GM18499 (cell line): Measurements from ENCODE around the gene ZNF521.

ENCODE experiments used
- ATAC-seq: cut with Tn5 transposase; IDR thresholded peaks from one replicate; pipeline ENCODE4 v1.9.1; 2021; ENCODE audit warnings: moderate number of reproducible peaks; ENCODE audit not compliant: insufficient read depth, unreplicated experiment

Gene ZNF521

GRCh38 chr18:25340762-25341161, 11.2 kb downstream of the ZNF521 start:
- no peak for ATAC-seq

GRCh38 chr18:25335676-25336075, 16.3 kb downstream of the ZNF521 start:
- no peak for ATAC-seq

GRCh38 chr18:25335062-25335461, 16.9 kb downstream of the ZNF521 start:
- ATAC-seq, result no peak

GRCh38 chr18:25334588-25334987, 17.4 kb downstream of the ZNF521 start:
- no peak for ATAC-seq

GRCh38 chr18:25332002-25332401, 20.0 kb downstream of the ZNF521 start:
- ATAC-seq, result no peak

GRCh38 chr18:25329783-25330182, 22.2 kb downstream of the ZNF521 start:
- no peak for ATAC-seq

GRCh38 chr18:25327584-25327983, 24.4 kb downstream of the ZNF521 start:
- ATAC-seq, result no peak

GRCh38 chr18:25326361-25326952, 25.5 kb downstream of the ZNF521 start:
- no peak for ATAC-seq

- ATAC-seq, result no peak
These were observed 29.2 kb downstream of the ZNF521 start for GRCh38 chr18:25322806-25323205.

- no peak for ATAC-seq
These were observed 35.5 kb downstream of the ZNF521 start for GRCh38 chr18:25316381-25317018.

- ATAC-seq, result no peak
These were observed 37.2 kb downstream of the ZNF521 start for GRCh38 chr18:25314838-25315190.

GRCh38 chr18:25314151-25314837, 37.7 kb downstream of the ZNF521 start:
- no peak for ATAC-seq

GRCh38 chr18:25313268-25313667, 38.7 kb downstream of the ZNF521 start:
- ATAC-seq, result no peak

- no peak for ATAC-seq
These were observed 41.9 kb downstream of the ZNF521 start for GRCh38 chr18:25310045-25310444.

GRCh38 chr18:25308381-25308780, 43.6 kb downstream of the ZNF521 start:
- ATAC-seq, result no peak

- ATAC-seq, result no peak
These were observed 44.8 kb downstream of the ZNF521 start for GRCh38 chr18:25307192-25307591.

GRCh38 chr18:25306671-25307070, 45.3 kb downstream of the ZNF521 start:
- no peak for ATAC-seq

- ATAC-seq, result no peak
These were observed 46.4 kb downstream of the ZNF521 start for GRCh38 chr18:25305584-25305983.

- ATAC-seq, result no peak
These were observed 51.5 kb downstream of the ZNF521 start for GRCh38 chr18:25300492-25300891.

GRCh38 chr18:25299426-25300300, 52.3 kb downstream of the ZNF521 start:
- no peak for ATAC-seq

- no peak for ATAC-seq
These were observed 53.1 kb downstream of the ZNF521 start for GRCh38 chr18:25298853-25299274.
